IMR-90 (cell line): ENCODE measurements around the gene SPCS1. TPM values are rescaled to one million over a fixed set of nuclear protein-coding genes. Genes with fewer than 3 reads are reported as not detected.

Source experiments
- ATAC-seq: fragments of 200-7000 bp; cut with Tn5 transposase; 2 replicates; pipeline ENCODE4 v1.9.1; 2020; ENCODE audit warnings: low read depth, mild to moderate bottlenecking, moderate library complexity
- BruUV-seq: library from RNA; stranded (reverse); fragments of 400-500 nt; replicated peaks from 2 replicates; lab custom pipeline; 2021; lab: Mats Ljungman, UMichigan
- CTCF ChIA-PET: fragments of 300-600 bp; formaldehyde crosslinking; extraction: SDS; loops from one replicate; lab custom pipeline; 2021; ENCODE audit warnings: antibody characterized with exemption; lab: Yijun Ruan, JAX
- POLR2A ChIA-PET: fragments of 300-600 bp; sonication (Branson Sonifier 250); formaldehyde crosslinking; loops from one replicate; lab custom pipeline; 2022; ENCODE audit warnings: antibody characterized with exemption; ENCODE audit not compliant: unreplicated experiment; lab: Charles Lee
- DNase-seq: peaks from one replicate; pipeline ENCODE4 v3.0.0; 2013
- H2AFZ ChIP-seq: replicated peaks from 2 replicates; pipeline ENCODE3; 2013; ENCODE audit warnings: low read length, mild to moderate bottlenecking; ENCODE audit not compliant: poor library complexity
- H2AK5ac ChIP-seq: 2 replicates; pipeline ENCODE4 v1.6.1; 2013; ENCODE audit warnings: low read depth, low read length, inconsistent platforms
- H2AK9ac ChIP-seq: replicated peaks from 2 replicates; pipeline ENCODE3; 2013; ENCODE audit warnings: mild to moderate bottlenecking, low read depth, low read length, moderate library complexity; ENCODE audit not compliant: poor library complexity
- H2BK120ac ChIP-seq: 2 replicates; pipeline ENCODE4 v1.6.1; 2013; ENCODE audit warnings: low read depth, low read length, inconsistent platforms
- H2BK15ac ChIP-seq: 3 replicates; pipeline ENCODE4 v1.6.1; 2013; ENCODE audit warnings: low read depth, low read length, inconsistent platforms
- H2BK20ac ChIP-seq: 2 replicates; pipeline ENCODE4 v1.6.1; 2013; ENCODE audit warnings: low read depth, mild to moderate bottlenecking, inconsistent platforms, low read length, moderate library complexity
- H2BK5ac ChIP-seq: 2 replicates; pipeline ENCODE4 v1.6.1; 2013; ENCODE audit warnings: mild to moderate bottlenecking, low read depth, low read length, inconsistent platforms; ENCODE audit not compliant: poor library complexity, severe bottlenecking
- H3K14ac ChIP-seq: replicated peaks from 2 replicates; pipeline ENCODE4 v1.6.1; 2013; ENCODE audit warnings: low read depth, low read length, inconsistent platforms
- H3K18ac ChIP-seq: 2 replicates; pipeline ENCODE4 v1.6.1; 2013; ENCODE audit warnings: low read depth, low read length, control low read depth
- H3K23ac ChIP-seq: 2 replicates; pipeline ENCODE4 v1.6.1; 2013; ENCODE audit warnings: low read depth, low read length, inconsistent platforms
- H3K27ac ChIP-seq: 2 replicates; pipeline ENCODE4 v1.5.1; 2013; ENCODE audit warnings: mild to moderate bottlenecking, control low read depth, low read length; ENCODE audit not compliant: insufficient read depth
- H3K27me3 ChIP-seq: 2 replicates; pipeline ENCODE4 v1.6.1; 2013; ENCODE audit warnings: low read length; ENCODE audit not compliant: control insufficient read depth, insufficient read depth
- H3K36me3 ChIP-seq: 2 replicates; pipeline ENCODE4 v1.6.1; 2013; ENCODE audit warnings: low read length, mixed read lengths; ENCODE audit not compliant: control insufficient read depth, insufficient read depth
- H3K4ac ChIP-seq: 2 replicates; pipeline ENCODE4 v1.6.1; 2013; ENCODE audit warnings: low read depth, low read length, inconsistent platforms
- H3K4me1 ChIP-seq: 2 replicates; pipeline ENCODE4 v1.6.1; 2013; ENCODE audit warnings: low read length, mixed read lengths; ENCODE audit not compliant: control insufficient read depth, insufficient read depth
- H3K4me2 ChIP-seq: 2 replicates; pipeline ENCODE4 v1.6.1; 2013; ENCODE audit warnings: low read depth, mild to moderate bottlenecking, control low read depth, low read length, moderate library complexity
- H3K4me3 ChIP-seq: 2 replicates; pipeline ENCODE4 v1.5.1; 2013; ENCODE audit warnings: low read depth, mild to moderate bottlenecking, control low read depth, low read length, moderate library complexity; ENCODE audit not compliant: insufficient read depth
- H3K56ac ChIP-seq: 2 replicates; pipeline ENCODE4 v1.6.1; 2013; ENCODE audit warnings: low read length, inconsistent platforms; ENCODE audit not compliant: insufficient read depth; ENCODE audit errors: extremely low read depth
- H3K79me1 ChIP-seq, 2 experiments: 2 replicates each; pipeline ENCODE4 v1.6.1; 2013; ENCODE audit warnings: low read length in 2 of 2, inconsistent platforms in 1 of 2, low read depth in 1 of 2
- H3K9ac ChIP-seq: 2 replicates; pipeline ENCODE4 v1.6.1; 2013; ENCODE audit warnings: low read depth, low read length, control low read depth
- H3K9me1 ChIP-seq: 2 replicates; pipeline ENCODE4 v1.6.1; 2013; ENCODE audit warnings: low read length, inconsistent platforms; ENCODE audit not compliant: insufficient read depth
- H3K9me3 ChIP-seq: 2 replicates; pipeline ENCODE4 v1.6.1; 2013; ENCODE audit warnings: low read length; ENCODE audit not compliant: control insufficient read depth, insufficient read depth
- H4K20me1 ChIP-seq: 2 replicates; pipeline ENCODE4 v1.6.1; 2013; ENCODE audit warnings: low read length, inconsistent platforms; ENCODE audit not compliant: insufficient read depth
- H4K5ac ChIP-seq: 2 replicates; pipeline ENCODE4 v1.6.1; 2013; ENCODE audit warnings: mild to moderate bottlenecking, low read depth, low read length, control low read depth
- H4K8ac ChIP-seq, 2 experiments: 2 replicates each; pipeline ENCODE4 v1.6.1; 2013; ENCODE audit warnings: low read depth in 2 of 2, low read length in 2 of 2, control low read depth in 1 of 2, inconsistent platforms in 1 of 2
- H4K91ac ChIP-seq: 2 replicates; pipeline ENCODE4 v1.6.1; 2013; ENCODE audit warnings: low read depth, low read length, inconsistent platforms; ENCODE audit not compliant: insufficient read depth
- MAFK ChIP-seq: IDR thresholded peaks from 2 replicates; pipeline ENCODE4 v1.6.1; 2012; ENCODE audit warnings: low read depth, low read length, improper control_type of control experiment
- NFE2L2 ChIP-seq: fragments of 150-350 bp; IDR thresholded peaks from 2 replicates; pipeline ENCODE4 v1.6.1; 2016; ENCODE audit warnings: low read depth, mild to moderate bottlenecking, low read length
- RAD21 ChIP-seq: IDR thresholded peaks from 2 replicates; pipeline ENCODE4 v1.6.1; 2012; ENCODE audit warnings: low read length, improper control_type of control experiment
- RFX5 ChIP-seq: IDR thresholded peaks from 2 replicates; pipeline ENCODE4 v1.8.0; 2012; ENCODE audit warnings: low read depth, mild to moderate bottlenecking, low read length, moderate library complexity
- WGBS, 2 experiments: methylation state at CpG; one replicate each; pipeline versions ENCODE4 v1.1.5 to v1.1.7; 2013; ENCODE audit warnings: missing lambda C conversion rate in 2 of 2; ENCODE audit not compliant: insufficient read length in 1 of 2; ENCODE audit errors: extremely low coverage in 2 of 2; 5-methylcytosine and 5-hydroxymethylcytosine counted together
- dilution Hi-C: fragments of 300-500 bp; cut with HindIII; formaldehyde crosslinking; loops from one replicate; pipeline ENCODE4 v1.14.3; 2018; ENCODE audit warnings: low sequenced_read_pairs; ENCODE audit not compliant: unreplicated experiment
- in situ Hi-C: fragments of 300-500 bp; cut with MboI; formaldehyde crosslinking; loops from 3 replicates; pipeline ENCODE4 v1.14.3; 2019; ENCODE audit warnings: low sequenced_read_pairs, inconsistent platforms, mixed read lengths
- intact Hi-C: fragments of 100-400 bp; cut with micrococcal nuclease; formaldehyde crosslinking; loops from 2 replicates; pipeline ENCODE4 v1.10.0; 2022
- polyA plus RNA-seq, 3 experiments: library from polyadenylated mRNA; depleted of rRNA; stranded (reverse); fragments of >200 nt; gene quantifications; 2 replicates each; pipeline ENCODE4 v1.2.3, GENCODE V29; 2012; ENCODE audit warnings: low replicate concordance in 1 of 3
- total RNA-seq: library from RNA; depleted of rRNA; stranded (reverse); fragments of >200 nt; gene quantifications from 2 replicates; pipeline ENCODE4 v1.2.3, GENCODE V29; 2012
- TF ChIP-seq, protein P1 (sequence below): fragments of 150-350 bp; IDR thresholded peaks from 2 replicates; pipeline ENCODE4 v1.6.1; 2016; ENCODE audit warnings: low read depth, mild to moderate bottlenecking, low read length, moderate library complexity, borderline replicate concordance

Gene SPCS1
- total and polyA plus RNA-seq, 2 of the 4 experiments (the other 2 are of a cell fraction) = 50.5 to 124 TPM

DNA sequence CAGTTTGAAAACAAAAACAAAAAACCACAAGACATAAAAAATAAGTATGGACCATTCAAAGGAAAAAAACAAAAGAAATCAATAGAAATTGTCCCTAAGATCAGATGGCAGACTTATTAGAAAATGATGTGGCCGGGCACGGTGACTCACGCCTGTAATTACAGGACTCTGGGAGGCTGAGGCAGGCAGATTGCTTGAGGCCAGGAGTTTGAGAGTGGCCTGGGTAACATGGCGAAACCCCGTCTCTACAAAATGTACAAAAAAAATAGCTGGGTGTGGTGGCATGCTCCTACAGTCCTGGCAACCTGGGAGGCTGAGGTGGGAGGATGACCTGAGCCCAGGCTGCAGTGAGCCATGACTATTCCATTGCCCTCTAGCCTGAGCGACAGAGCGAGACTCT lies 16.6 kb downstream of the SPCS1 start:
- Histone ChIP-seq H4K8ac (no peak overlapping the region), H3K4me2 (no peak overlapping the region), H3K4ac (no peak overlapping the region), H3K9me3 (no peaks in the 10 kb centered on the region), H2AK5ac (no peak overlapping the region), H4K91ac (no peak overlapping the region), H2BK20ac (no peak overlapping the region), H2BK5ac (no peak overlapping the region), H3K9me1 (no peaks in the 10 kb centered on the region), H2AFZ (no peak overlapping the region), H3K27ac (no peak overlapping the region), H4K20me1 (no peaks in the 10 kb centered on the region), H4K5ac (no peak overlapping the region), H2BK120ac (no peak overlapping the region), H3K23ac (no peak overlapping the region), H3K36me3 (no peaks in the 10 kb centered on the region; the same call in 1 of the 2 replicates), H3K27me3 (no peaks in the 10 kb centered on the region), H3K56ac (no peak overlapping the region), H2AK9ac (no peak overlapping the region), H3K79me1 (no peaks in the 10 kb centered on the region), H3K14ac (no peak overlapping the region), H3K9ac (no peak overlapping the region), H3K18ac (no peak overlapping the region), H3K4me1 (no peaks in the 10 kb centered on the region), H2BK15ac (no peak overlapping the region), H3K4me3 (no peak overlapping the region)
- no peak for ATAC-seq
- no TSS peak for BruUV-seq
- POLR2A ChIA-PET = no interaction called here
- in situ Hi-C loops (no loop called here), dilution Hi-C loops (no loop called here), intact Hi-C loops (no loop called here)
- CTCF ChIA-PET = no interaction called here
- DNase-seq = no peak
- 85% methylated on average over 2 of the region's 7 CpGs; no CpG with 5 or more reads in 1 of the 2 experiments for WGBS, 2 experiments
- TF ChIP-seq, protein P1, sequence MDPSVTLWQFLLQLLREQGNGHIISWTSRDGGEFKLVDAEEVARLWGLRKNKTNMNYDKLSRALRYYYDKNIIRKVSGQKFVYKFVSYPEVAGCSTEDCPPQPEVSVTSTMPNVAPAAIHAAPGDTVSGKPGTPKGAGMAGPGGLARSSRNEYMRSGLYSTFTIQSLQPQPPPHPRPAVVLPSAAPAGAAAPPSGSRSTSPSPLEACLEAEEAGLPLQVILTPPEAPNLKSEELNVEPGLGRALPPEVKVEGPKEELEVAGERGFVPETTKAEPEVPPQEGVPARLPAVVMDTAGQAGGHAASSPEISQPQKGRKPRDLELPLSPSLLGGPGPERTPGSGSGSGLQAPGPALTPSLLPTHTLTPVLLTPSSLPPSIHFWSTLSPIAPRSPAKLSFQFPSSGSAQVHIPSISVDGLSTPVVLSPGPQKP = no peak
- TF ChIP-seq MAFK (no peak), RAD21 (no peak), NFE2L2 (no peak), RFX5 (no peak)
